C4-2B (cell line): Measurements from ENCODE around the gene EPHB6.

Source experiments
- ZFX ChIP-seq: fragments of 450-650 bp; IDR thresholded peaks from 2 replicates; pipeline ENCODE4 v1.6.1; 2017
- TF ChIP-seq, protein P1 (sequence below): fragments of 450-650 bp; conservative IDR thresholded peaks from 2 replicates; pipeline ENCODE4 v1.5.1; 2017; ENCODE audit warnings: mild to moderate bottlenecking

DNA sequence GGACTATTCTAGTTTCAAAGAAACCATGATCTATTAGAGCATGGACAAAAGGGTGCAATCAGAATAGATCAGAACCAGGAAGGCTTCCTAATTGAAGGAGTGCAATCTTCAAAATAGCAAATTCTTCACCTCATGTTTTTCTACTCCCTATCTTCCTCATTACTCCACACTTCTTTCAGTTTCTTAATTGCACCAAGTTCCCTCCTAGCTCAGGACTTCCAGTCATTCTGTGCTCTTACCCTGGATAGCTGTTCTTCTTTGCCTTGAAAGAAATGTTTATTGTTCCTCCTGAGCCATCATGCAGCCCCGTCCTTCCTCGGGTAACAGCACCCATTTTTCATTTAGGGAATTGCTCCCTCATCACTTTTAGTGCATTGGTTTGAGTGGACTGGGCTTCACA lies 55.6 kb downstream of the EPHB6 start:
- TF ChIP-seq, protein P1, sequence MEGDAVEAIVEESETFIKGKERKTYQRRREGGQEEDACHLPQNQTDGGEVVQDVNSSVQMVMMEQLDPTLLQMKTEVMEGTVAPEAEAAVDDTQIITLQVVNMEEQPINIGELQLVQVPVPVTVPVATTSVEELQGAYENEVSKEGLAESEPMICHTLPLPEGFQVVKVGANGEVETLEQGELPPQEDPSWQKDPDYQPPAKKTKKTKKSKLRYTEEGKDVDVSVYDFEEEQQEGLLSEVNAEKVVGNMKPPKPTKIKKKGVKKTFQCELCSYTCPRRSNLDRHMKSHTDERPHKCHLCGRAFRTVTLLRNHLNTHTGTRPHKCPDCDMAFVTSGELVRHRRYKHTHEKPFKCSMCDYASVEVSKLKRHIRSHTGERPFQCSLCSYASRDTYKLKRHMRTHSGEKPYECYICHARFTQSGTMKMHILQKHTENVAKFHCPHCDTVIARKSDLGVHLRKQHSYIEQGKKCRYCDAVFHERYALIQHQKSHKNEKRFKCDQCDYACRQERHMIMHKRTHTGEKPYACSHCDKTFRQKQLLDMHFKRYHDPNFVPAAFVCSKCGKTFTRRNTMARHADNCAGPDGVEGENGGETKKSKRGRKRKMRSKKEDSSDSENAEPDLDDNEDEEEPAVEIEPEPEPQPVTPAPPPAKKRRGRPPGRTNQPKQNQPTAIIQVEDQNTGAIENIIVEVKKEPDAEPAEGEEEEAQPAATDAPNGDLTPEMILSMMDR, result no peak
- no peak for TF ChIP-seq ZFX
